GM12878 (cell line): ENCODE measurements around the gene HES2. TPM values are rescaled to one million over a fixed set of nuclear protein-coding genes. Genes with fewer than 3 reads are reported as not detected.

ENCODE experiments used
- HDGF ChIP-seq: fragments of 450-650 bp; IDR thresholded peaks from 2 replicates; pipeline ENCODE4 v1.6.1; 2016; ENCODE audit warnings: antibody characterized with exemption
- HSF1 ChIP-seq: fragments of 150-350 bp; IDR thresholded peaks from 2 replicates; pipeline ENCODE4 v1.6.1; 2014; ENCODE audit warnings: mild to moderate bottlenecking, low read depth, low read length
- PML ChIP-seq: IDR thresholded peaks from 2 replicates; pipeline ENCODE4 v1.6.1; 2012; ENCODE audit warnings: low read length, inconsistent platforms
- SMARCA5 ChIP-seq: fragments of 450-650 bp; IDR thresholded peaks from 2 replicates; pipeline ENCODE4 v1.6.1; 2017; ENCODE audit warnings: mild to moderate bottlenecking
- SUZ12 ChIP-seq: fragments of 200-600 bp; sonication (generic); IDR thresholded peaks from one replicate; pipeline ENCODE4 v1.6.1; 2018; ENCODE audit warnings: antibody characterized with exemption, mild to moderate bottlenecking; ENCODE audit not compliant: unreplicated experiment
- polyA plus RNA-seq, 11 experiments: library from polyadenylated mRNA; depleted of rRNA in 4 of 11; unstranded in 6 of 11; stranded (reverse) in 5 of 11; fragments of >200 nt; fragmentation: Nextera tagmentation in 4 of 11; fragmentation: Illumina TruSeq in 1 of 11; extraction: Ambion mirVana in 4 of 11; extraction: Trizol in 1 of 11; gene quantifications; 1 replicate in 1 of 11; 2 replicates in 10 of 11; pipeline versions ENCODE4 v1.2.1 to v1.2.3, GENCODE V29; 2011 to 2016; ENCODE audit warnings: inconsistent platforms in 2 of 11, missing spikeins in 2 of 11, low read depth in 1 of 11
- total RNA-seq, 4 experiments: library from RNA; depleted of rRNA in 3 of 4; stranded (reverse); fragments of >200 nt in 3 of 4; fragmentation: Illumina TruSeq in 1 of 4; extraction: Trizol in 1 of 4; gene quantifications; 2 replicates each; pipeline versions ENCODE4 v1.2.1 to v1.2.3, GENCODE V29; 2013 to 2021
- TF ChIP-seq, protein P1 (sequence below): IDR thresholded peaks from 2 replicates; pipeline ENCODE4 v1.6.1; 2012; ENCODE audit warnings: improper control_type of control experiment, low read depth, low read length; ENCODE audit not compliant: insufficient replicate concordance
- TF ChIP-seq, protein P2 (sequence below): fragments of 450-650 bp; IDR thresholded peaks from 2 replicates; pipeline ENCODE4 v1.6.1; 2016; ENCODE audit warnings: mild to moderate bottlenecking

HES2 gene
- total and polyA plus RNA-seq, 10 of the 15 experiments (the other 5 are each of a cell fraction or from before 2014, with no cell fraction given): 0.13 to 2.0 (median 0.26) TPM

GRCh38 chr1:6448749-6449631 lies 29.3 kb upstream of the HES2 start (continued):
- no peak for TF ChIP-seq HSF1
- TF ChIP-seq SMARCA5: no peak
- TF ChIP-seq, protein P1, sequence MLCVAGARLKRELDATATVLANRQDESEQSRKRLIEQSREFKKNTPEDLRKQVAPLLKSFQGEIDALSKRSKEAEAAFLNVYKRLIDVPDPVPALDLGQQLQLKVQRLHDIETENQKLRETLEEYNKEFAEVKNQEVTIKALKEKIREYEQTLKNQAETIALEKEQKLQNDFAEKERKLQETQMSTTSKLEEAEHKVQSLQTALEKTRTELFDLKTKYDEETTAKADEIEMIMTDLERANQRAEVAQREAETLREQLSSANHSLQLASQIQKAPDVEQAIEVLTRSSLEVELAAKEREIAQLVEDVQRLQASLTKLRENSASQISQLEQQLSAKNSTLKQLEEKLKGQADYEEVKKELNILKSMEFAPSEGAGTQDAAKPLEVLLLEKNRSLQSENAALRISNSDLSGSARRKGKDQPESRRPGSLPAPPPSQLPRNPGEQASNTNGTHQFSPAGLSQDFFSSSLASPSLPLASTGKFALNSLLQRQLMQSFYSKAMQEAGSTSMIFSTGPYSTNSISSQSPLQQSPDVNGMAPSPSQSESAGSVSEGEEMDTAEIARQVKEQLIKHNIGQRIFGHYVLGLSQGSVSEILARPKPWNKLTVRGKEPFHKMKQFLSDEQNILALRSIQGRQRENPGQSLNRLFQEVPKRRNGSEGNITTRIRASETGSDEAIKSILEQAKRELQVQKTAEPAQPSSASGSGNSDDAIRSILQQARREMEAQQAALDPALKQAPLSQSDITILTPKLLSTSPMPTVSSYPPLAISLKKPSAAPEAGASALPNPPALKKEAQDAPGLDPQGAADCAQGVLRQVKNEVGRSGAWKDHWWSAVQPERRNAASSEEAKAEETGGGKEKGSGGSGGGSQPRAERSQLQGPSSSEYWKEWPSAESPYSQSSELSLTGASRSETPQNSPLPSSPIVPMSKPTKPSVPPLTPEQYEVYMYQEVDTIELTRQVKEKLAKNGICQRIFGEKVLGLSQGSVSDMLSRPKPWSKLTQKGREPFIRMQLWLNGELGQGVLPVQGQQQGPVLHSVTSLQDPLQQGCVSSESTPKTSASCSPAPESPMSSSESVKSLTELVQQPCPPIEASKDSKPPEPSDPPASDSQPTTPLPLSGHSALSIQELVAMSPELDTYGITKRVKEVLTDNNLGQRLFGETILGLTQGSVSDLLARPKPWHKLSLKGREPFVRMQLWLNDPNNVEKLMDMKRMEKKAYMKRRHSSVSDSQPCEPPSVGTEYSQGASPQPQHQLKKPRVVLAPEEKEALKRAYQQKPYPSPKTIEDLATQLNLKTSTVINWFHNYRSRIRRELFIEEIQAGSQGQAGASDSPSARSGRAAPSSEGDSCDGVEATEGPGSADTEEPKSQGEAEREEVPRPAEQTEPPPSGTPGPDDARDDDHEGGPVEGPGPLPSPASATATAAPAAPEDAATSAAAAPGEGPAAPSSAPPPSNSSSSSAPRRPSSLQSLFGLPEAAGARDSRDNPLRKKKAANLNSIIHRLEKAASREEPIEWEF: no peak
- TF ChIP-seq PML: no peak
- TF ChIP-seq, protein P2, sequence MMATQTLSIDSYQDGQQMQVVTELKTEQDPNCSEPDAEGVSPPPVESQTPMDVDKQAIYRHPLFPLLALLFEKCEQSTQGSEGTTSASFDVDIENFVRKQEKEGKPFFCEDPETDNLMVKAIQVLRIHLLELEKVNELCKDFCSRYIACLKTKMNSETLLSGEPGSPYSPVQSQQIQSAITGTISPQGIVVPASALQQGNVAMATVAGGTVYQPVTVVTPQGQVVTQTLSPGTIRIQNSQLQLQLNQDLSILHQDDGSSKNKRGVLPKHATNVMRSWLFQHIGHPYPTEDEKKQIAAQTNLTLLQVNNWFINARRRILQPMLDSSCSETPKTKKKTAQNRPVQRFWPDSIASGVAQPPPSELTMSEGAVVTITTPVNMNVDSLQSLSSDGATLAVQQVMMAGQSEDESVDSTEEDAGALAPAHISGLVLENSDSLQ: no peak
- TF ChIP-seq HDGF: no peak
- no peak for TF ChIP-seq SUZ12
